Tibial nerve (tissue), 3 donors: ENCODE data around the gene PLCB4.

ENCODE experiments used
- POLR2A ChIP-seq, 2 donors: fragments of 450-650 bp; IDR thresholded peaks; one replicate each; pipeline ENCODE4 v1.6.1; 2017; ENCODE audit warnings: antibody characterized with exemption in 2 of 2, mild to moderate bottlenecking in 2 of 2, moderate library complexity in 2 of 2
- TF ChIP-seq, protein P1 (sequence below), 5 experiments: fragments of 200-600 bp in 3 of 5; fragments of 450-650 bp in 2 of 5; sonication (generic) in 3 of 5; IDR thresholded peaks; one replicate each; pipeline ENCODE4 v1.5.1; 2016 to 2019; ENCODE audit warnings: antibody characterized with exemption in 5 of 5, mild to moderate bottlenecking in 3 of 5, moderate library complexity in 2 of 5

DNA sequence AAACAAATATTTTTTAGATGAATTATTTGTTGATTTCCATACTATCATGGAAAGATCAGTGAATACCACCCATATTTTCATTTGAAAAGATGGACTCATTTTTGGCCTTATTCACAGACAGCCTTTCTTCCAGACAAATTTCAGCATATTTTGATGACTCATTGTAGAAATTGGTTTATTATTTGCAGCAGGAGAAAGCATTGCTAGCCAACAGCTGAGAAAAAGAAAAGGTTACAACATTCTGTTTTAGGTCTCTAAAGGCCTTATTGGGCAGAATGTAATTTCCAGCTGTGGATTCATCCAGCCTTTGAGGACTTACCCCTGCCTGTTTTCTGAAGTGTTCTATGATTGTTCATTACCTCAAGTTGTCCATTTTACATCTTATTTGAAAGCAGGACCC, 201.9 kb downstream of the PLCB4 start:
- TF ChIP-seq, protein P1, sequence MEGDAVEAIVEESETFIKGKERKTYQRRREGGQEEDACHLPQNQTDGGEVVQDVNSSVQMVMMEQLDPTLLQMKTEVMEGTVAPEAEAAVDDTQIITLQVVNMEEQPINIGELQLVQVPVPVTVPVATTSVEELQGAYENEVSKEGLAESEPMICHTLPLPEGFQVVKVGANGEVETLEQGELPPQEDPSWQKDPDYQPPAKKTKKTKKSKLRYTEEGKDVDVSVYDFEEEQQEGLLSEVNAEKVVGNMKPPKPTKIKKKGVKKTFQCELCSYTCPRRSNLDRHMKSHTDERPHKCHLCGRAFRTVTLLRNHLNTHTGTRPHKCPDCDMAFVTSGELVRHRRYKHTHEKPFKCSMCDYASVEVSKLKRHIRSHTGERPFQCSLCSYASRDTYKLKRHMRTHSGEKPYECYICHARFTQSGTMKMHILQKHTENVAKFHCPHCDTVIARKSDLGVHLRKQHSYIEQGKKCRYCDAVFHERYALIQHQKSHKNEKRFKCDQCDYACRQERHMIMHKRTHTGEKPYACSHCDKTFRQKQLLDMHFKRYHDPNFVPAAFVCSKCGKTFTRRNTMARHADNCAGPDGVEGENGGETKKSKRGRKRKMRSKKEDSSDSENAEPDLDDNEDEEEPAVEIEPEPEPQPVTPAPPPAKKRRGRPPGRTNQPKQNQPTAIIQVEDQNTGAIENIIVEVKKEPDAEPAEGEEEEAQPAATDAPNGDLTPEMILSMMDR (IDR thresholded peaks at IDR 0.05): no peak
- no peak for TF ChIP-seq POLR2A (IDR thresholded peaks at IDR 0.05)
